HG03280 (cell line): ENCODE results near the gene NMT2.

Experiments
- ATAC-seq: cut with Tn5 transposase; IDR thresholded peaks from one replicate; pipeline ENCODE4 v1.9.1; 2021; ENCODE audit warnings: mild to moderate bottlenecking, moderate library complexity; ENCODE audit not compliant: unreplicated experiment

NMT2 gene

DNA sequence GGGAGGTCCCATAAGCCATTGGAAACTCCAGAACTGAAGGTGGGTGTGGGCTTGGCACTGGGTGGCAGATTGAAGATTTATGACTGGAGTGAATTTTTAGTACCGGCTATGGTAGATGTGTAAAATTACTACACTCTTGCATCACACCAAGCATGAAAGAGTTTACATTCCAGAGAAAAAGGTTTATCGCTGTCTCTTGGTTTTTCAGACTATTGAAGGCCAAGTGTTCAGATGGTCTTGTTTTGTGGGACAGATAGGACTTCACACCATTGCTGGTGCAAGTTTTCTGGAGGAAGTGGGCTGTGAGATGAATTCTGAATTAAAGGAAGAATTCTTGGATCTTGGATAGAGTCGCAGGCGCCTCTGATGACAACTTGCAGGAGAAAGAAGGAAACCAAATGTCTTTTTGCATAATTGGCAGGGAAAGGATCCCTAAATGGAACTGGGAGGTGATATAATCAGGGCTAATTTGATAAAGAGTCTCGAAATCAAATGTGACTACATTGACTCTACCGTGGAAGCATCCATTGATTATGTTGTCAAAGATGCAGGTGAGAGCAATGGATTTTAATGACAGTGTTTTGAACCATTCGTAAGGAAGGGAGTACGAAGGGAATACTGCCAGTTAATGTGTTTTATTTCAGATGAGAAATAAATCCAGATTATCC is 14.2 kb upstream of the NMT2 start:
- ATAC-seq: no peak

GRCh38 chr10:15181576-15182156 is 13.2 kb upstream of the NMT2 start:
- ATAC-seq: no peak

DNA sequence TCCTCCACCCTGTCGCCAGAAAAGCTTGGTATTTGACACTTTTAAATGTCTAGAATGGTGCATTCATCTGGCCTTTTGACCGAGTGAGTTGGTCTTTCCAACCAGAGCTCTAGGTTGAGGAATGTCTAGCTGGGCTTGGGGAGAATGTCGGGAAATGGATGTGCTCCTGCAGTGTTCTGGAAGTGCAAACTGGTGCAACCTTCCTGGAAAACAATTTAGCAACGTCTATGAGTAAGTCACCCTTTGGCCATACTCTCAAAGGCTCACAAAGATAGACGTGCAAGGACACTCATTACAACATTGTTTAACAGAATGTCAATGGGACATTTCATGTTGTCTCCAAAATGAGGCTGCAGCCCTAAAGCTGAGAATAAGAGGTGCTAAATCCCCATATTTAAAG is 12.2 kb upstream of the NMT2 start:
- no peak for ATAC-seq

DNA sequence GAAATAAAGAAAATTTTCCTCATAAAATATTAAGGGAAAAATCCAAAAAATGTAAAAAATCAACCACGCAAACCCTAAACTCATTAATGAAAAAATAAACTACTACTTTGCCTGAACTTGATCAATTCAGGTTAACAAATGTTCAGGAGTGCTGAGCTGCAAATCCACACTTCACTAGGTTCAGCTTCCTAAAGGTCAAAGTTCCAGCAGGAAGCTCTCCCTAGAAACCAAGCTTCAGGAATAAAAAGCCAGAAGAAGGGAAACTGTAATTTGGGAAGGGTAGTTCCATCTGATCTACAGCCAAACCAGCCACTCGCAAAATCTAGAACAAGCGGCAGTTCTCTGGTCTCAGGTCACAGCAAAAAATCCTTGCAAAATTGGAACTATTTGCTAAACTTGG is 7.8 kb upstream of the NMT2 start:
- no peak for ATAC-seq

GRCh38 chr10:15175587-15175986 is 7.1 kb upstream of the NMT2 start:
- ATAC-seq: no peak

DNA sequence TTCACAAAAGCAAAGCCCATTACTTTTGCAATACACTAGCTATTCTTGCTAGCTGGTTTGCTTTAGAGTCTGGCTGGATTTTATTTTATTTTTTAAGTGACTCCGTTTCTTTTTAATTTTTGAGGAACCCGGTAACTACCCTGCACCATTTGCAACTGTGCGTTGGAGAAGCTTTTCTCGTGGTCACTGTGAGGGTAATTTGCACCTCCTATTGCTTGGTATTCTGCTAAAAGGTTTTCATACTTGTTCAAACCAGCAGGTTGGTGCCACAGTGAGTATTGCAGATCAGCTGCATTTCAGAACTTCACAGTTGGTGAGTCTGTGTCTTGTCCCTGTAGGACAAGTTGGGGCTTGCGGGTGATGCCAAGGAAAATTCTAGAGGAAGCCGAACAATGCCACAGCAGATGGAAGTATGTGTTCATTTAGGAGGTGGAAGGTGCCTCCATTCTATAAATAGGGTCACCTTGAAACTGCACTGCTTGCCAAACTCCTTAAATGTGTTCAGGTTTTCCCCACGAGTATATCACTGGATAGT is 3.9 kb upstream of the NMT2 start:
- ATAC-seq: no peak

- no peak for ATAC-seq
Measured at GRCh38 chr10:15169555-15170401, 1.3 kb upstream of the NMT2 start.

DNA sequence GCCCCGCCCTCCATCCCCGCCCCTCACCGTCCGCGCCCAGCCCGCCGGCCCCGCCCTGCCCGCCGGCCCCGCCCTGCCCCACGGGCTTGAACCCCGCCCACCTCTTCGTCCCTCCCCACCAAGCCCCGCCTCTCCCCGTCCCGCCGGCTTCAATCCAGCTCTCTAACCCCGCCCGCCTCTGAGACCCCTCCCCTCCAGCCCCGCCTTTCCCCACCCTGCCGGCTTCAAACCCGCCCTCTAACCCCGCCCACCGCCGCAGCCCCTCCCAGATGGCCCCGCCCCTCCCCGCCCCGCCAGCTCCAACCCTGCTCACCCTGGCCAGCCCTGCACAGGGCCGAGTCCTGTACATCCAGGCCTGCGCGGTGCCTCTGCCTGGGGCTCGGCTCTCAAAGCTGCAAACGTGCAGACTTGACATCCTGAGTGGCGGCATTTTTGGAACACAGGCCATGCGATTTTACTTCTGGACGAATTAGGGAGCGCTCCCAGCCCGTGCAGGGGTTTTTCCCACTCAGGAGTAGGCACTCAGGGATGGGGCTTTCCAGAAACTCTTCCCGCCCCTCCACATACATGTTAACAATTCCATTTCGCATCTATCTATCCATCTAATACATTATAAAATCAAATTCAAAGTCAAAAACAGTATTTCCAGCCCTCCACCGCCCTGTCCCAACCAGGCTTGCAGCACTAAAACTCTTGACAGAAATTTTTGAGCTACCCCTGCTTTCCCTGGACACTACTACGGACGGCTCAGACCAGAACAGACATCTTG is 477 bp upstream of the NMT2 start:
- ATAC-seq: peak; percentile 42

DNA sequence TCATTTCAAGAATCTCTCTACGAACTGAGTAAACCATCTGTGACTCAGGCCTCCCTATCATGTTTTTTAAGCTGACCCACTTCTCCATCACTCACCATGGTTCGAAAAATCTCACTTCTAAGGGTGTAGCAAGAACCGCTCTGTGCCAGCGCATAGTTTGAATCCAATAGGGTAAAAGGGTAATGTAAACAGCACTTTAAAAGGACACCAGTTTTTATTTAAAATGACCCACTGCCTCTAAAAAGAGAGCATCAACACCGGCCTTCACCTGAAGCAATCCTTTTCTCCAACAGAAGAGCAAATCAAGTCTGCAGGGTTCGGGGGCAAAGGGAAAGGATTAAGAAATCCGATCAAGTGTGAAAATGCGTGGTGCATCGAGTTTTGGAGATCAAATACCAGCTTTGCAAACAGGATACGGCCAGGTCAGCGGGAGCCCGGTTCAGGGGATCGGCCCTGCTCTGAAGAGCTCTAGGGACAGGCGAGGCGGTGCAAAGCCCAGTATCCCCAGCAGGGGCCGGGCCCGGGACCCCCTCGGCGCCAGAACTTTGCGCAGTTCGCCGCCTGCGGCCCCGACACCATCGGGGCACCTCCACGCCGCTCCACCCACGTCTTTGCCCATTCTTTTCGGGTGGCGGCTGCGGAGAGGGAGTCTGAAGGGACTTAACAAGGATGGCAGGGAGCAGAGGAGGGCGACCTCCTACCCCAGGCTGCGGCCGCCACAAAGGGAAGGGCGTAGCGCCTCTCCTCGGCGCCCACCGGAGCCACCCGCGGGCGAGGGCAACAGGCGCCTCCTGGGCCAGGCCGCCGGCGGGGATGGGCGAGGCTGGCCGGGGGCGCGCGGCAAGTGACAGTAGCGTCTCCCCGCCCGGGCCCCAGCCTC is 842 bp downstream of the NMT2 start:
- peak; percentile 42 for ATAC-seq

- no peak for ATAC-seq
Measured at GRCh38 chr10:15166325-15166724, 2.2 kb downstream of the NMT2 start.

DNA sequence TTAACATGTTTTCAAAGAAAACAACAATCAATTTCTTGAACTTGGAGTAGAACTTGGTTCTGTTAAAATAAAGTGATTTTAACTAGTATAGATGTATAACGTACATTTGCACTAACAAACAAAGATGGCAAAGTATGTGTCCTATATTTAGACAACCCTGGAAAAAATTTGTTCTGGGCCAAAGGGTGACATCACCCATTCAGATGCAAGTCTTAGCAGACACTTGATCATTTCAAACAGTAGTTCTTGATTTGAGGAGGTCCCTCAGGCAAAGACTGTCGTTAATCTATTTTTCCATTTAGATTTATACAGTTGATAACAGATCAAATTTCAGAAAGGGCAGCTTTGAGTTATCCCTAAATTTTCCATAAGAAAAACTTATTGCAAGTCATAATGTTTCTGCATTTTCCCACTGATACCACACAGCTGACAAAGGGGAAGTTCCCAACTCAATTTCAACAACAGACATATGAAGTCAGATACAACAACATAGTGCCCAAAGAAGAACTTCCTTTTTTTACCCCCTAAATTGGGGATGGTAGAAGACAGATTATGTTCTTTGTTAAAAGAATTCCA is 5.2 kb downstream of the NMT2 start:
- ATAC-seq: no peak

GRCh38 chr10:15158972-15159371 is 9.5 kb downstream of the NMT2 start:
- no peak for ATAC-seq

GRCh38 chr10:15158448-15158847 is 10.0 kb downstream of the NMT2 start:
- ATAC-seq: no peak

- no peak for ATAC-seq
Measured at GRCh38 chr10:15155978-15156656, 12.4 kb downstream of the NMT2 start.

- ATAC-seq: no peak
Measured at GRCh38 chr10:15152556-15152955, 15.9 kb downstream of the NMT2 start.

GRCh38 chr10:15150563-15150962 is 17.9 kb downstream of the NMT2 start:
- no peak for ATAC-seq

DNA sequence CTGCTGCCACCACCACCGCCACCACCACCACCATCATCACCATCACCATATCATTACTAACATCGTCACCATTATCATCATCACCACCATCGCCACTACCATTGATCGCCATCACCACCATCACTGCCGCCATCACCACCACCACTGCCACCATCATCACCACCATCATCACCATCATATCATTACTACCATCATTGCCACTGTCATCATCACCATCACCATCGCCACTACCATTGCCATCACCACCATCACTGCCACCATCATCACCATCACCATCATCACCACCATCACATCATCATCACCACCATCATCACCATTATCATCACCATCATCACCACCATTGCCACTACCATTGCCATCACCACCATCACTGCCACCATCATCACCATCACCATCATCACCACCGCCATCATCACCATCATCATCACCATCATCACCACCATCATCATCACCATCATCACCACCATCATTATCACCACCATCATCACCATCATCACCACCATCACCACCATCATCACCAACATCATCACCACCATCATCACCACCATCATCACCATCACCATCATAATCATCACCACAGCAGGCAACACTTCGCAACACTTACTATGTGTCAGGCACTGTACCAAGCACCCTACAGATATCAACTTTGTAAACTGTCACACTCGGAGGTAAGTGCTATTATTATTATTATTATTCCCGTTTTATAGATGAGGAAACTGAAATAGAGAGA is 19.3 kb downstream of the NMT2 start:
- no peak for ATAC-seq

GRCh38 chr10:15147594-15148392 is 20.7 kb downstream of the NMT2 start:
- no peak for ATAC-seq
